Colonic mucosa (tissue), 4 donors: Measurements from ENCODE around the gene RUBCN. TPM values are rescaled to one million over a fixed set of nuclear protein-coding genes. Genes with fewer than 3 reads are reported as not detected.
"Not testable (repeated sequence)": the region's sequence is repeated elsewhere in the genome, so short reads cannot be mapped to it uniquely, and the experiment has no call there.

Experiments used
- DNase-seq: peaks from one replicate; pipeline ENCODE4 v3.0.0-alpha.2; 2020
- H3K27ac ChIP-seq: fragments of 200-600 bp; one replicate; pipeline ENCODE4 v1.8.0; 2021
- H3K27me3 ChIP-seq: fragments of 200-600 bp; one replicate; pipeline ENCODE4 v1.8.0; 2021
- H3K36me3 ChIP-seq: fragments of 200-600 bp; one replicate; pipeline ENCODE4 v1.8.0; 2021
- H3K4me1 ChIP-seq: fragments of 200-600 bp; one replicate; pipeline ENCODE4 v1.8.0; 2021; ENCODE audit warnings: mild to moderate bottlenecking
- H3K4me3 ChIP-seq: fragments of 200-600 bp; one replicate; pipeline ENCODE4 v1.8.0; 2021
- H3K9ac ChIP-seq, 2 donors: one replicate each; pipeline ENCODE4 v1.7.0; 2013; ENCODE audit warnings: control low read depth in 2 of 2, low read depth in 2 of 2, low read length in 2 of 2
- H3K9me3 ChIP-seq: fragments of 200-600 bp; one replicate; pipeline ENCODE4 v1.8.0; 2021
- intact Hi-C: fragments of 100-400 bp; cut with DNase I; formaldehyde crosslinking; loops from one replicate; pipeline ENCODE4 v1.14.1; 2022
- total RNA-seq, 2 donors: library from RNA; stranded (reverse); fragmentation: NEBNext Ultra II Directional in 1 of 2; extraction: Animal tissue kit (Norgen Biotek cat#: 25700) in 1 of 2; gene quantifications; one replicate each; pipeline ENCODE4 v1.2.1, GENCODE V29; 2021
- TF ChIP-seq, protein P1 (sequence below): fragments of 200-600 bp; IDR thresholded peaks from one replicate; pipeline ENCODE4 v1.8.0; 2022; ENCODE audit warnings: antibody characterized with exemption, mild to moderate bottlenecking
- donor health status: healthy.
- donor health status: DM: no; HTN: no; CAD: no.
- donor health status: DM: no; HTN: no; CAD: no.

Gene RUBCN
- total RNA-seq, 2 donors from 2014 or later, result 16.8 to 18.7 TPM

- DNase-seq, result peak; percentile 75
- TF ChIP-seq, protein P1, sequence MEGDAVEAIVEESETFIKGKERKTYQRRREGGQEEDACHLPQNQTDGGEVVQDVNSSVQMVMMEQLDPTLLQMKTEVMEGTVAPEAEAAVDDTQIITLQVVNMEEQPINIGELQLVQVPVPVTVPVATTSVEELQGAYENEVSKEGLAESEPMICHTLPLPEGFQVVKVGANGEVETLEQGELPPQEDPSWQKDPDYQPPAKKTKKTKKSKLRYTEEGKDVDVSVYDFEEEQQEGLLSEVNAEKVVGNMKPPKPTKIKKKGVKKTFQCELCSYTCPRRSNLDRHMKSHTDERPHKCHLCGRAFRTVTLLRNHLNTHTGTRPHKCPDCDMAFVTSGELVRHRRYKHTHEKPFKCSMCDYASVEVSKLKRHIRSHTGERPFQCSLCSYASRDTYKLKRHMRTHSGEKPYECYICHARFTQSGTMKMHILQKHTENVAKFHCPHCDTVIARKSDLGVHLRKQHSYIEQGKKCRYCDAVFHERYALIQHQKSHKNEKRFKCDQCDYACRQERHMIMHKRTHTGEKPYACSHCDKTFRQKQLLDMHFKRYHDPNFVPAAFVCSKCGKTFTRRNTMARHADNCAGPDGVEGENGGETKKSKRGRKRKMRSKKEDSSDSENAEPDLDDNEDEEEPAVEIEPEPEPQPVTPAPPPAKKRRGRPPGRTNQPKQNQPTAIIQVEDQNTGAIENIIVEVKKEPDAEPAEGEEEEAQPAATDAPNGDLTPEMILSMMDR, result no peak
- H3K9me3 ChIP-seq, result no peaks in the 10 kb centered on the region
- no peaks in the 10 kb centered on the region for H3K4me1 ChIP-seq
- peak overlapping the region; percentile 43 to 61 for H3K9ac ChIP-seq
- no peaks in the 10 kb centered on the region for H3K36me3 ChIP-seq
- intact Hi-C loops, result no loop called here
- H3K27me3 ChIP-seq, result no peaks in the 10 kb centered on the region
- H3K27ac ChIP-seq, result peak overlapping the region; percentile 63
- H3K4me3 ChIP-seq, result no peak overlapping the region
Measured at GRCh38 chr3:197711973-197712707, 24.6 kb downstream of the RUBCN start.

DNA sequence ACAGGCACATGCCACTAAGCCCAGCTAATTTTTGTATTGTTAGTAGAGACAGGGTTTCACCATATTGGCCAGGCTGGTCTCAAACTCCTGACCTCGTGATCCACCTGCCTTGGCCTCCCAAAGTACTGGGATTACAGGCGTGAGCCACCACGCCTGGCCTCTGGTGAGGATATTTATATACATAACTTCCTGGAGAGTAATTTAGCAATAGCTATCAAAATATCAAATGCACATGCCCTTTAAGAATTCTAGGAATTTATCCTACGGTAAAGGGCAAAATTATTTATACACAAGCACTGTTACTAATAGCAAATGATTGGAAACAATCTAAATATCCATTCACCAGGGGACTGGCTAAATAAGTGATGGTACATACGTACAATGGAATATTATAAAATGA, 25.7 kb downstream of the RUBCN start:
- not testable (repeated sequence) for H3K27ac ChIP-seq

DNA sequence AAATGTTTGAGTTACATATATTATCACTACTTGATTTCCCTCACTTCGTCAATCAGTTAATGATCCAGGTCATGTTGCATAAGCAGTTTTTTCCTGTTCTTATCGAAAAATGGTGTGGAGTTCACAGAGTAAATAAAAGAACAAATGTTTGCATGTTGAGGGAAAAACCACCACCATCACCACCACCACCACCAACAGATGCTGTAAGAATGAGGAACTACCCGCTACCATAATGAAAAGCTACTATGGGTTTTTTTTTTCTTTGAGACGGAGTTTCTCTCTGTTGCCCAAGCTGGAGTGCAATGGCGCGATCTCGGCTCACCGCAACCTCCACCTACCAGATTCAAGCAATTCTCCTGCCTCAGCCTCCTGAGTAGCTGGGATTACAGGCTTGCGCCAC, 27.6 kb downstream of the RUBCN start:
- no peak overlapping the region for H3K27ac ChIP-seq
- TF ChIP-seq, protein P1, result no peak

More for the DNA sequence above, 25.7 kb downstream of the RUBCN start:
- DNase-seq, H3K27me3 ChIP-seq, H3K4me3 ChIP-seq, H3K36me3 ChIP-seq, H3K9ac ChIP-seq, intact Hi-C loops, H3K9me3 ChIP-seq, H3K4me1 ChIP-seq: not testable (repeated sequence)

GRCh38 chr3:197706658-197707057, 30.0 kb downstream of the RUBCN start:
- DNase-seq, result no peak
- H3K27ac ChIP-seq, result no peak overlapping the region
- H3K36me3 ChIP-seq, result no peaks in the 10 kb centered on the region
- no peaks in the 10 kb centered on the region for H3K9me3 ChIP-seq
- H3K4me3 ChIP-seq, result no peak overlapping the region
- H3K9ac ChIP-seq, result no peak overlapping the region
- intact Hi-C loops, result no loop called here
- no peaks in the 10 kb centered on the region for H3K4me1 ChIP-seq
- TF ChIP-seq, protein P1, result no peak
- H3K27me3 ChIP-seq, result no peaks in the 10 kb centered on the region

More for the DNA sequence above, 27.6 kb downstream of the RUBCN start:
- DNase-seq, result no peak
- Histone ChIP-seq H3K36me3 (no peaks in the 10 kb centered on the region), H3K27me3 (no peaks in the 10 kb centered on the region), H3K4me3 (no peak overlapping the region), H3K9me3 (no peaks in the 10 kb centered on the region), H3K9ac (no peak overlapping the region), H3K4me1 (no peaks in the 10 kb centered on the region)
- intact Hi-C loops, result no loop called here

GRCh38 chr3:197701841-197702240, 34.9 kb downstream of the RUBCN start:
- Histone ChIP-seq H3K27me3 (no peaks in the 10 kb centered on the region), H3K4me1 (no peaks in the 10 kb centered on the region), H3K9ac (no peak overlapping the region), H3K9me3 (no peaks in the 10 kb centered on the region), H3K27ac (no peak overlapping the region), H3K4me3 (no peak overlapping the region), H3K36me3 (no peaks in the 10 kb centered on the region)
- intact Hi-C loops, result no loop called here
- DNase-seq, result no peak
- TF ChIP-seq, protein P1, result no peak

- Histone ChIP-seq H3K27me3 (no peaks in the 10 kb centered on the region), H3K9ac (no peak overlapping the region), H3K36me3 (no peaks in the 10 kb centered on the region), H3K27ac (no peak overlapping the region), H3K9me3 (no peaks in the 10 kb centered on the region), H3K4me1 (no peaks in the 10 kb centered on the region), H3K4me3 (no peak overlapping the region)
- intact Hi-C loops, result no loop called here
- DNase-seq, result no peak
- TF ChIP-seq, protein P1, result no peak
Measured at GRCh38 chr3:197700095-197700494, 36.6 kb downstream of the RUBCN start.
